Loucy (cell line): ENCODE data around the gene NALCN.

Experiments
- CTCF ChIP-seq: fragments of 200-600 bp; sonication (generic); conservative IDR thresholded peaks from 2 replicates; pipeline ENCODE4 v1.5.1; 2014; ENCODE audit warnings: mild to moderate bottlenecking, antibody characterized with exemption, low read length
- EZH2phosphoT487 ChIP-seq: fragments of 200-600 bp; IDR thresholded peaks from 2 replicates; pipeline ENCODE4 v1.6.1; 2018; ENCODE audit warnings: antibody characterized with exemption, mild to moderate bottlenecking, moderate library complexity, borderline replicate concordance

GRCh38 chr13:101049166-101049850 lies 367.0 kb downstream of the NALCN start:
- TF ChIP-seq CTCF: no peak
- TF ChIP-seq EZH2phosphoT487: no peak
